GM18873 (cell line): ENCODE results near the gene ARPIN.
A peak's percentile ranks its signal among the peaks of the same experiment; 100 is the strongest.
"Not testable (repeated sequence)": the region's sequence is repeated elsewhere in the genome, so short reads cannot be mapped to it uniquely, and the experiment has no call there.

ENCODE experiments used
- ATAC-seq: cut with Tn5 transposase; IDR thresholded peaks from one replicate; pipeline ENCODE4 v1.9.1; 2021; ENCODE audit warnings: mild to moderate bottlenecking, moderate library complexity, moderate number of reproducible peaks; ENCODE audit not compliant: unreplicated experiment, low FRiP score

ARPIN gene

DNA sequence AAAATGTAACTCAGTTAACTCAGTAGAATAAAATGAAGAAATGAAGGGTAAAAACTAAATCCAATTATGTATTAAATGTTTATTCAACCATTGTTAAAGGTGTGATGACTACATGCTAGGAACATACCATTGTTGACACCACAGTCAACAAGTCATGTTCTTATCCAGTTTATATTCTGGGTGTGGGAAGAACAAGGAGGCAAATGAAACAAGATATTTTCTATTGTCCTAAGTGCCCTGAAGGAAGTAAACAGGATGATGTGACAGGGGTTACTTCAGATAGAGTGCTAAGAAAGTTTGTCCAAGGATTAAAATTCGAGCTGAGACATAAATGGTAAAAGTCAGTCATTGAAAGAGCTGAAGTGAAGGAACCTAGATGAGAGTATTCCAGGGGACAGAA, 32.0 kb downstream of the ARPIN start:
- ATAC-seq = no peak

- no peak for ATAC-seq
Observed at GRCh38 chr15:89878323-89878722, 34.4 kb downstream of the ARPIN start.

GRCh38 chr15:89877083-89877425, 35.7 kb downstream of the ARPIN start:
- no peak for ATAC-seq

- ATAC-seq = no peak
Observed at GRCh38 chr15:89876396-89877082, 36.2 kb downstream of the ARPIN start.

- ATAC-seq = no peak
Observed at GRCh38 chr15:89875741-89876140, 37.0 kb downstream of the ARPIN start.

DNA sequence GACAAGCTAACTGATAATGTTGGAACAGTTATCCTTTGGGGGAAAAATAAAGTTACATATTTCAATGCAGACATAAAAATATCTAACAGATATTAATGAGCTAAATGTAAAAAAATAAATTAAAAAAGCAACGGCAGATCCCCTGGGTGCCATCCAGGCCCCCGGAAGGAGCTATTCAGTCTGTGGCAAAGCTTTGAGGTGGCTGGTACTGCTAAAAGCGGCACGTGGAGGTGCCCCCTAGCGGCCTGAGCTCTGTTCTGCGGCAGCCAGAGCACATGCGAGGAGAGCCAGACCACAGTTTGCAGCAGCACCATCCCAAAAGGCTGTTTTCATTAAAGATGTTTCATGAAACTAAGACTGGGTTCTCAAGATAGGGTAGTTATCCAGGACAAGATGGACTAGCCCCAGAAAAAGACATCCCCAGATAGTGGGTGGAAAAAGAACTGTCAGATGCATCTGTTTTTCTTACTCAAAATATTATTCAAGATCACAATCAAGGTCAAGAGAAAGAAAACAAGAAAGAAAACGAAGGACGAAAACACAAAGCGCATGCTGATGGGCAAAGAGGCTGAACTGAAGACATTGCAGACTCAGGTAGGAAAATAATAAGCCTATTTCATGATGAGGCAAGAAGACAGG, 37.7 kb downstream of the ARPIN start:
- ATAC-seq = peak; percentile 60

DNA sequence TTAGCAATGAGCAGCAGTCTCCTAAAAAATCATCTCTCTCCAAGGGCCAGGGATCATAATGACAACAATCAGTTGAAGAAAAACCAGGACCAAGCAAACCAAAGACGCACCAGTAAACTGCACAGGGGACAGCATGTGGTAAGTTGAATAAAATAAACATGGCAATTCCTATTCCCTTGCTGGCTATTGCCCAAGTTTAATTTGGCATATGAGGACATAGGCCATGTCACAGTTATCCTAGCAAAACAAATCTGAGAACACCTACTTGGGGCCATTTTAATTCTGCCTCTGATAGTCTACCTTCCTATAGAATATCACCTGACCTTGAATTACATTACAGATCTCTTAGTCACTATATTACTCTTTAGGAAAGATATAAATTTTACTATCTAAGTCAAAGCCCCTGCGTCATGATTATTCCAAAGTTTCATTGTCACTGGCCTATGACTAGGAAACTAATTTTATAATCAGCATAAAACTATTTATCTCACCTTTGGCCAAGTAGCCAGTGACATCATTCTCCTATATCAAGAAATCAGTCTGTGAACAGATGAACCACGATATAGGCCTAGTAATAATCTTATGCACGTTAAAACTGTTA, 42.0 kb downstream of the ARPIN start:
- ATAC-seq = no peak

- no peak for ATAC-seq
Observed at GRCh38 chr15:89870006-89870405, 42.7 kb downstream of the ARPIN start.

- ATAC-seq = not testable (repeated sequence)
Observed at GRCh38 chr15:89869490-89869889, 43.3 kb downstream of the ARPIN start.

- no peak for ATAC-seq
Observed at GRCh38 chr15:89864958-89865739, 47.6 kb downstream of the ARPIN start.

GRCh38 chr15:89863918-89864317, 48.8 kb downstream of the ARPIN start:
- ATAC-seq = no peak

GRCh38 chr15:89860891-89861290, 51.9 kb downstream of the ARPIN start:
- no peak for ATAC-seq

- no peak for ATAC-seq
Observed at GRCh38 chr15:89860431-89860830, 52.3 kb downstream of the ARPIN start.

- ATAC-seq = no peak
Observed at GRCh38 chr15:89858661-89859458, 53.9 kb downstream of the ARPIN start.

GRCh38 chr15:89857673-89858072, 55.1 kb downstream of the ARPIN start:
- no peak for ATAC-seq

DNA sequence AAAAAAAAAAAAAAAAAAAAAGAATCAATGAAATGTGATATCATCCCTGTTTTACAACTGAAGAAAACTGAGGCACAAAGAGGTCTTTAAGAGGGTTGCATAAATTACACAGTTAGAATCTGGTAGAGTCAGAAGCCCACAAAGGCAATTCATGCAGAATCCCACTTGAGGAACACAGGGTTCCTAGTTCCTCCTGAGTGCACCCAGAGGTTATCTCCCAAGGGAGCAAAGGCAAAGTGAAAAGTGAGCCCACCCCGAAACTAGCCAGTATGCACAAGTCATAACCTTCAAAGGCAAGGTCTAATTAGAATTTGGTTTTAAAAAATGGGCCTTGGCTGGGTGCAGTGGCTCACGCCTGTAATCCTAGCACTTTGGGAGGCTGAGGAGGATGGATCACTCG, 56.8 kb downstream of the ARPIN start:
- ATAC-seq = no peak

DNA sequence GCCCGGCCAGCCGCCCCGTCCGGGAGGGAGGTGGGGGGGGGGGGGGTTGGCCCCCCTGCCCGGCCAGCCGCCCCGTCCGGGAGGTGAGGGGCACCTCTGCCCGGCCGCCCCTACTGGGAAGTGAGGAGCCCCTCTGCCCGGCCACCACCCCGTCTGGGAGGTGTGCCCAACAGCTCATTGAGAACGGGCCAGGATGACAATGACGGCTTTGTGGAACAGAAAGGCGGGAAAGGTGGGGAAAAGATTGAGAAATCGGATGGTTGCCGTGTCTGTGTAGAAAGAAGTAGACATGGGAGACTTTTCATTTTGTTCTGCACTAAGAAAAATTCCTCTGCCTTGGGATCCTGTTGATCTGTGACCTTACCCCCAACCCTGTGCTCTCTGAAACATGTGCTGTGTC, 57.9 kb downstream of the ARPIN start:
- not testable (repeated sequence) for ATAC-seq

- ATAC-seq = no peak
Observed at GRCh38 chr15:89852342-89852995, 60.3 kb downstream of the ARPIN start.

GRCh38 chr15:89851673-89852341, 60.9 kb downstream of the ARPIN start:
- ATAC-seq = peak; percentile 44

DNA sequence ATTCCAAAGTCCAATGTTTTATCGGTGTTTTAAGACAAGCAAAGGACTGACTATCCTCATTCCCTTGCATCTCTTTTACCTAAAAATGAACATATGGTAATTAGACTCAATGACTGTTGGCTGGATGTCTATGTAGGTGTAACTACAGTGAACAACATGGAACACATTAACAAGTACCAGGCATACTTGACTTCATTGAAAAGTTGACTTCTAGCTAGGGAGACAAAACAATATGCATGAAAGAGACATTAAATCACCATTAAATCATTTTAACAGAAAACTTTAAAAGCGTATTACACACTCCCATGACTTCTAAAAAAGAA, 63.8 kb downstream of the ARPIN start:
- ATAC-seq = no peak
